Measurements from ENCODE around the gene MARS1.
"Not testable (repeated sequence)": the region's sequence is repeated elsewhere in the genome, so short reads cannot be mapped to it uniquely, and the experiment has no call there.

Gene MARS1

DNA sequence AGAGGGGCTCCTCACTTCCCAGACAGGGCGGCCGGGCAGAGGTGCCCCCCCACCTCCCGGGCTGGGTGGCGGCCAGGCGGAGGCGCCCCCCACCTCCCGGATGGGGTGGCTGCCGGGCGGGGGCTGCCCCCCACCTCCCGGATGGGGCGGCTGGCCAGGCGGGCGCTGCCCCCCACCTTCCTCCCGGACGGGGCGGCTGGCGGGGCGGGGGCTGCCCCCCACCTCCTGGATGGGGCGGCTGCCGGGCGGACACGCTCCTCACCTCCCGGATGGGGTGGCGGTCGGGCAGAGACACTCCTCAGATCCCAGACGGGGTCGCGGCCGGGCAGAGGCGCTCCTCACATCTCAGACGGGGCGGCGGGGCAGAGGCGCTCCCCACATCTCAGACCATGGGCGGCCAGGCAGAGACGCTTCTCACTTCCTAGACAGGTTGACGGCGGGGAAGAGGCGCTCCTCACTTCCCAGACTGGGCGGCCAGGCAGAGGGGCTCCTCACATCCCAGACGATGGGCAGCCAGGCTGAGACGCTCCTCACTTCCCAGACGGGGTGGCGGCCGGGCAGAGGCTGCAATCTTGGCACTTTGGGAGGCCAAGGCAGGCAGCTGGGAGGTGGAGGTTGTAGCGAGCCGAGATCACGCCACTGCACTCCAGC is 7.3 kb downstream of the MARS1 start:
- DNase-seq (ENCODE audit: low spot score) = not testable (repeated sequence)

DNA sequence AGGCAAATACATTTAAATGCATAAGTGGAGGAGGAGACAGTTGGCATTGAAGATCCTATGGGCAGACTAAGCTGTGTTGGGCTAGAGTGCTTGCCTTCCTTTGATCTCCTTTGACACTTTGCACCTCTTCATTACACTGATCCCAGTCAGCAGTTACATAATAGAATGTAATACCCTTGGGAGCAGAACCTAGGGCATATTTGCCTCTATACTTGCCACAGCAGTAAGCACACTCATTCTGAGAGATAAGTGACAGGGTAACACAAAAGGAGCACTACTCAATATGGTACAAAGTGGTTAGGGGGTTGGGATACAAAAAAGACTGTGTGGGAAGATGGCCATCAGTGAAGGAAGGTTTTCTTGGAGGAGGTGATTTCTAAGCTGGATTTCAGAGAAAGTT is 9.0 kb downstream of the MARS1 start:
- DNase-seq (ENCODE audit: low spot score) = no peak

DNA sequence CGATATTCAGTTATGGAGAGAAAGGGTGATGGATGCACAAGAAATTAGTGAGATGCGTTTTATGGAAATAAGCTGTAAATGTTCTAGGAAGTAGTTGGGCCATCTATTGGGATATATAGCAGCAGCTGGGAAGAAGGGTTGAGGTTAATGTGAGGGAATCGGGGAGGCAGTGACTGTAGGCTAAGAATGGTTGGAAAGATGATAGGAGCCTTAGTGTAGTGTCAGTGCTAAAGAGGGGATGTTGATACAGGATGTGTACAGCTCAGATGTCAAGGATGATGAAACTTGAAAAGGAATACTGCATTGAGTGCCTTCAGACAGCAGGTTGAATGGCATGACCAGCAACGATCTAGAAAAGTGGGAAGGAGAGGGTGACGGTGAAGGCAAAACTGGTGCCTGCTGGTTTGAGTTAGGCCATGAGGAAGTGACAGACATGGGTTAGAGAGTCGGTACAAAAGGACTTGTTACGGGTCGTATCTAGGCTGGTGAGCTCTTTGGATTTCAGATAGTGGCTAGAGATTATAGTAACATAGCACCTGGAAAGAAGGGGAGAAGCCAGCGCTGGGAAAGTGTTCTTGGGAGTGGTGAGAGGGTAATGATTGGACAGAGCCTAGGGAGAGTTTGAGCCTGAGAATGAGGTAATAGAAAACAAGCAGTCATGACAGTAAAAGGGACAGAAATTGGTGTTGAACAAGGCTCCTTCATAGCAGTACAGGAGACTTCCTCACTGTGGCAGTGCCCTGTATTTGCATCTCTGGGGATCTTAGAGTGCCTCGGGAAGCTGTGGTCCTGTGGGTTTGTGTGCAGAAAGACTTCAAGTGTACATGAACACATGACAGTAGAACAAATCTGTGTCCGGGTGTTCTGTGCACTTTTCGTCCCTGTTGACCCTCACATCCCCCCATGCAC is 9.6 kb downstream of the MARS1 start:
- DNase-seq (ENCODE audit: low spot score) = no peak

DNA sequence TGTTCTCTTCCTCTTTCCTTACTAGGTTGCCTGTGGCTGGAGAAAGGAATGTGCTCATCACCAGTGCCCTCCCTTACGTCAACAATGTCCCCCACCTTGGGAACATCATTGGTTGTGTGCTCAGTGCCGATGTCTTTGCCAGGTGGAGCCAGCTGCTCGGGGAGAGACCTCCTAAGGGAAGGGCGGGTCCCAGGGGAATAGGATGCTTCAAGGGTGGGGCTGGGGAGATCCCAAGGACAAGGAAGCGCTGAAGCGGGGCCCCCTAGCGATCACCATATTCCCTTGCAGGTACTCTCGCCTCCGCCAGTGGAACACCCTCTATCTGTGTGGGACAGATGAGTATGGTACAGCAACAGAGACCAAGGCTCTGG is 10.2 kb downstream of the MARS1 start:
- DNase-seq (ENCODE audit: low spot score) = no peak

DNA sequence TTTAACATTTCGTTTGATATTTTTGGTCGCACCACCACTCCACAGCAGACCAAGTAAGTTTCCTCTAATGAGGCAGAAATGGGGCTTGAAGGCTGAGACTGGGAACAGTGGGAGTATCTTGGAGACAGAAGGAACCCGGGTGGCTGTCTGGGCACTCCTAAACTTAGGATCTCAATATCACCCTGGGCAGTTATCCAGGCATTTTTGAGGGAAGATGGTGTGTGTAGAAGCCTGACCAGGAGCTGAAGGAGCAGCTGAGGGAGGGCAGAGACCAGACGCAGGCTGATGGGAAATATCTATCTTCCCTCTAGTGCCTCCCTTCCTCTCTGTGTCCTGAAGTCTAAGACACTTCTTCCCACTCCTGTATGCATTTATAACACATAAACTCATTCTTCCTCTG is 10.7 kb downstream of the MARS1 start:
- DNase-seq (ENCODE audit: low spot score) = no peak

DNA sequence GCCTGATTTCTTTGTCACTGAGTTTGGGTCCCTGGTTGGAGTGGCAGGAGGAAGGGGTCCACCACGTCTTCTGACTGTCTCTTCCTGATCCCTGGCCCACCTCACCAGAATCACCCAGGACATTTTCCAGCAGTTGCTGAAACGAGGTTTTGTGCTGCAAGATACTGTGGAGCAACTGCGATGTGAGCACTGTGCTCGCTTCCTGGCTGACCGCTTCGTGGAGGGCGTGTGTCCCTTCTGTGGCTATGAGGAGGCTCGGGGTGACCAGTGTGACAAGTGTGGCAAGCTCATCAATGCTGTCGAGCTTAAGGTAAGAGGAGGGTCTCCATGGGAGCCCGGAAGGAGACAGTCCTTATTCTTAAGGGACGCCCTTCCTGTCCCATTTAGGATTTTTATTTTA is 12.3 kb downstream of the MARS1 start:
- DNase-seq (ENCODE audit: low spot score) = no peak

DNA sequence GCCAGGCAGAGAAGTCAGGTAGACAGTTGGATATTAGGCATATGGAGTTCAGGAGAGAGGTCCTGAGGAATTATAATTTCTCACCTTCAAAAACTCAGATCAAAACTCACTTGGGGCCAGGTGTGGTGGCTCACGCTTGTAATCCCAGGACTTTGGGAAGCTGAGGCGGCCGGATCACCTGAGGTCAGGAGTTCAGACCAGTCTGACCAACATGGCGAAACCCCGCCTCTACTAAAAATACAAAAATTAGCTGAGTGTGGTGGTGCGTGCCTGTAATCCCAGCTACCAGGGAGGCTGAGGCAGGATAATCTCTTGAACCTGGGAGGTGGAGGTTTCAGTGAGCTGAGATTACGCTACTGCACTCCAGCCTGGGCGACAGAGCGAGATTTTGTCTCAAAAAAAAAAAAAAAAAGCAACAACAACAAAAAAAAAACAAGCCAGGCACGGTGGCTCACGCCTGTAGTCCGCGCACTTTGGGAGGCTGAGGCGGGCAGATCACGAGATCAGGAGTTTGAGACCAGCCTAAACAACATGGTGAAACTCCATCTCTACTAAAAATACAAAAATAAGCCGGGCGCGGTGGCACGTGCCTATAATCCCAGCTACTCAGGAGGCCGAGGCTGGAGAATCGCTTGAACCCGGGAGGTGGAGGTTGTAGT is 14.6 kb downstream of the MARS1 start:
- not testable (repeated sequence) for DNase-seq (ENCODE audit: low spot score)

DNA sequence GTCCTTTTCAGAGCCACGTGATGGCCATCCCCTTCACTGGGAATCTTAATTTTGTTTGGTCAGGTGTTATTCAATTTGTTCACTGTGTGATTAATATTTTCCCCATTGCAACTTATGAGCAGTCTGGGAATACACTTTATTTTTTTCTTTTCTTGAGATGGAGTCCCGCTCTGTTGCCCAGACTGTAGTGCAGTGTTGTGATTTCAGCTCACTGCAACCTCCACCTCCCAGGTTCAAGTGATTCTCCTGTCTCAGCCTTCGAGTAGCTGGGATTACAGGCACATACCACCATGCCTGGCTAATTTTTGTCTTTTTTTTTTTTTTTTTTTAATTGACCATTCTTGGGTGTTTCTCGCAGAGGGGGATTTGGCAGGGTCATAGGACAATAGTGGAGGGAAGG is 18.7 kb downstream of the MARS1 start:
- DNase-seq (ENCODE audit: low spot score) = not testable (repeated sequence)

DNA sequence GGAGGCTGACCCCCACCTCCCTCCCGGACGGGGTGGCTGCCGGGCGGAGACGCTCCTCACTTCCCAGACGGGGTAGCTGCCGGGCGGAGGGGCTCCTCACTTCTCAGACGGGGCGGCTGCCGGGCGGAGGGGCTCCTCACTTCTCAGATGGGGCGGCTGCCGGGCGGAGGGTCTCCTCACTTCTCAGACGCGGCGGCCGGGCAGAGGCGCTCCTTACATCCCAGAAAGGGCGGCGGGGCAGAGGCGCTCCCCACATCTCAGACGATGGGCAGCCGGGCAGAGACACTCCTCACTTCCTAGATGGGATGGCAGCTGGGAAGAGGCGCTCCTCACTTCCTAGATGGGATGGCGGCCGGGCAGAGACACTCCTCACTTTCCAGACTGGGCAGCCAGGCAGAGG is 19.9 kb downstream of the MARS1 start:
- not testable (repeated sequence) for DNase-seq (ENCODE audit: low spot score)

DNA sequence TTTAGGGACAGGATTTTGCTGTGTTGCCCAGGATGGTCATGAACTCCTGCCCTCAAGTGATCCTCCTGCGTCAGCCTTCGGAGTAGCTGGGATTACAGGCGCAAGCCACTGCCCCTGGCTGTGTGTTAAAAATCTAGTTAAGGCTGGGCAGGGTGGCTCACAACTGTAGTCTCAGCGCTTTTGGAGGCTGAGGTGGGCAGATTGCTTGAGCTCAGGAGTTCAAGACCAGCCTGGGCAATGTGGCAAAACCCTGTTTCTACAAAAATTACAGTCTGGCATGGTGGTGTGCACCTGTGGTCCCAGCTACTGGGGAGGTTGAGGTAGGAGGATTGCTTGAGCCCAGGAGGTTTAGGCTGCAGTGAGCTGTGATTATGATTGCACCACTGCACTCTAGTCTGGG is 23.3 kb downstream of the MARS1 start:
- DNase-seq (ENCODE audit: low spot score) = no peak

DNA sequence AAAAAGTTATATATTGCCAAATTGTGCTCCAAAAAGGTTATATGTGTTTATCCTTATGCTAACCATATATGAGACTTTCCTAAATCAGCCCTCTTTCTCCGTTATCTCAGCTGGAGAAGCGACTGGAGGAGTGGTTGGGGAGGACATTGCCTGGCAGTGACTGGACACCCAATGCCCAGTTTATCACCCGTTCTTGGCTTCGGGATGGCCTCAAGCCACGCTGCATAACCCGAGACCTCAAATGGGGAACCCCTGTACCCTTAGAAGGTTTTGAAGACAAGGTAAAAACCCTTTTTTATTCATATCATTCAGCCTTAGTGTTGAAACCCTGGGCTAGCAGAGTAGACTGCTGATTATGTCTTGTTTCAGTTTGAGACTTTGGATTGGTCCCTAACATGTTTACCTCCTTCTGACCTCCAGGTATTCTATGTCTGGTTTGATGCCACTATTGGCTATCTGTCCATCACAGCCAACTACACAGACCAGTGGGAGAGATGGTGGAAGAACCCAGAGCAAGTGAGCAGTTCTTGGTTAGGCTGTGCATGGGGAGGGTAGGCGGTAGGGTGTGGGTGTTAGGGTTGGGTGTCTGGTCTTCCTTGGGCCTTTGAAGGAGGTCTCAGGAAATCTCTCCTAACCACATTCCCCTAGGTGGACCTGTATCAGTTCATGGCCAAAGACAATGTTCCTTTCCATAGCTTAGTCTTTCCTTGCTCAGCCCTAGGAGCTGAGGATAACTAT is 23.9 kb downstream of the MARS1 start:
- DNase-seq (ENCODE audit: low spot score) = no peak

DNA sequence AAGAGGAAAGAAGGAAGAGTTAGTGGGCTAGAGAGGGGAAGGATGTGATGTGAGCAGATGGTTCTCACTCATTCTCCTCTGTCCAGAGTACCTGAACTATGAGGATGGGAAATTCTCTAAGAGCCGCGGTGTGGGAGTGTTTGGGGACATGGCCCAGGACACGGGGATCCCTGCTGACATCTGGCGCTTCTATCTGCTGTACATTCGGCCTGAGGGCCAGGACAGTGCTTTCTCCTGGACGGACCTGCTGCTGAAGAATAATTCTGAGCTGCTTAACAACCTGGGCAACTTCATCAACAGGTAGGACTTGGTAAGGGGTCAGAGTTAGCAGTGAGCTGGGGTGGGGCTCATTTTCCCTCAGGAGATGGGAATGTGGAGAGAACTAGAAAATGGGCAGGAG is 24.8 kb downstream of the MARS1 start:
- no peak for DNase-seq (ENCODE audit: low spot score)

DNA sequence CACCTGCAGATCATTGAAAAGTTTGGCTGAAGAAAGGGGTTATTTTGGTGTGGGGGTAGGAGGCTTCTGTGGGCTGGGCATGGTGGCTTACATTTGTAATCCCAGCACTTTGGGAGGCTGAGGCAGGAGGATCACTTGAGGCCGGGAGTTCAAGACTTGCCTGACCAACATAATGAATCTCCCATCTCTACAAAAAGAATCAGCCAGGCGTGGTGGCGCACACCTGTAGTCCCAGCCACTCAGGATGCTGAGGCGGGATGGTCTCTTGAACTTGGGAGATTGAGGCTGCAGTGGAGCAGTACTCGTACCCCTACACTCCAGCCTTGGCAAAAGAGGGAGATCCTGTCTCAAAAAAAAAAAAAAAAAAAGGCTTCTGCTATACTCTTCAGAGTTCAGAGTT is 25.4 kb downstream of the MARS1 start:
- no peak for DNase-seq (ENCODE audit: low spot score)

DNA sequence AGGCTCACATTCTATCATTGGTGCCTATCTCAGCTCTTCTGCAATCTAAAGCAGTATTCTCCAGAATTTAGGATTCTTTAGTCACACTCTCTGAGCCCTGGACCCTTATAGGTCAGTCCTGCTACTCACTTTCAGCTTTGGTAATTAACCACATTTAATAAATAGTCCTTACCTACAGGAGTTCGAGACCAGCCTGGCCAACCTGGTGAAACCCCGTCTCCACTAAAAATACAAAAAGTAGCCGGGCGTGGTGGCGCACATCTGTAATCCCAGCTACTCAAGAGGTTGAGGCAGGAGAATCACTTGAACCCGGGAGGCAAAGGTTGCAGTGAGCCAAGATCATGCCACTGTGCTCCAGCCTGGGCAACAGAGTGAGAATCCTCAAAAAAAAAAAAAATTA is 25.8 kb downstream of the MARS1 start:
- not testable (repeated sequence) for DNase-seq (ENCODE audit: low spot score)

DNA sequence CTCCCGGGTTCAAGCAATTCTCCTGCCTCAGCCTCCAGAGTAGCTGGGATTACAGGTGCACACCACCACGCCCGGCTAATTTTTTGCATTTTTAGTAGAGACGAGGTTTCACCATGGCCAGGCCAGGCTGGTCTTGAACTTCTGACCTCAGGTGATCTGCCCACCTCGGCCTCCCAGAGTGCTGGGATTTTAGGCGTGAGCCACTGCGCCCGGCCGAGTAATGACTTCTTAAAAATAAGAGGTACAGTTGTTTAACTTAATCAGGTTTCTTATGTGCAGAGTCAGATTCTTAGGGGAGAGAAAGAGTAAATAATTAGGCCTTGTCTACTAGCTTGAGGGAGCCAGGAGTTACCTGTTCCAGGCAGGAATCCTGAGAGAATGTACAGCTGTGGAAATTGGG is 26.4 kb downstream of the MARS1 start:
- DNase-seq (ENCODE audit: low spot score) = not testable (repeated sequence)

DNA sequence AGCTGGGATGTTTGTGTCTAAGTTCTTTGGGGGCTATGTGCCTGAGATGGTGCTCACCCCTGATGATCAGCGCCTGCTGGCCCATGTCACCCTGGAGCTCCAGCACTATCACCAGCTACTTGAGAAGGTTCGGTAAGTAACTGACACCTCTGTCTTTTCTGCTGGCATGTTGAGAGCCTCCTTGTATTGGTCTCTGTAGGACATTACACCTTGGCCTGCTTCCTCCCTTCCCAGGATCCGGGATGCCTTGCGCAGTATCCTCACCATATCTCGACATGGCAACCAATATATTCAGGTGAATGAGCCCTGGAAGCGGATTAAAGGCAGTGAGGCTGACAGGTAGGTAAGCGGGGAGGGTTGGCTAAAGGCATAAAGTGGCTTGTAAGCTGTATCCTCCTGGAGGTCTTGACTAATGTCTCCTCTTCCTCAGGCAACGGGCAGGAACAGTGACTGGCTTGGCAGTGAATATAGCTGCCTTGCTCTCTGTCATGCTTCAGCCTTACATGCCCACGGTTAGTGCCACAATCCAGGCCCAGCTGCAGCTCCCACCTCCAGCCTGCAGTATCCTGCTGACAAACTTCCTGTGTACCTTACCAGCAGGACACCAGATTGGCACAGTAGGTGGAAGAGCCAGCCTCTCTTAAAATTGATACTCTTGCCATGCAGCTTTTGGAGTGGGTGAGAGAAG is 27.0 kb downstream of the MARS1 start:
- DNase-seq (ENCODE audit: low spot score) = no peak

DNA sequence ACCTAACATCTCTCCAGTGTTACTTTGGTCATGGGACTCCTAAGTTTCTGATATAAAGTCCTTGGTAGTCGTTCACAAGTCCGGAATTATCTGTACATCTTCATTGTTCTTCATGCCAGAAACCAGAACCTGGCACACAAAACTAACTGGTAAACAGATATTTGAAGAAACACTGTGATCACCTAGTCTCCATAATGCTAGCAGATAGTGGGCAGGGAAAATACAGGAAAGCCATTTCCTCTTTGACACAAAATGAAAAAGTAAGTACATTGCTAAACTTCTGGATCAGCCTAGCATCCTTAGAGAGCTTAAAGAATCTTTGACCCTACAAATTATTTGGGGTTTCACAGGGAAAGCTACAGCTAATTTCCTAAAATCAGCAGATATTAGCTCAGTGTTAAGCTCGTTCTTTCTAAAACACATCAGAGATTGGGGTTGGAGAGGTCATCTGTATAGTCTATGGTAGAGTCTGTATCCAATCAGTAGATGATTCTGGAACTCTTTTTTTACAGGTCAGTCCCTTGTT is 27.6 kb downstream of the MARS1 start:
- DNase-seq (ENCODE audit: low spot score) = no peak

DNA sequence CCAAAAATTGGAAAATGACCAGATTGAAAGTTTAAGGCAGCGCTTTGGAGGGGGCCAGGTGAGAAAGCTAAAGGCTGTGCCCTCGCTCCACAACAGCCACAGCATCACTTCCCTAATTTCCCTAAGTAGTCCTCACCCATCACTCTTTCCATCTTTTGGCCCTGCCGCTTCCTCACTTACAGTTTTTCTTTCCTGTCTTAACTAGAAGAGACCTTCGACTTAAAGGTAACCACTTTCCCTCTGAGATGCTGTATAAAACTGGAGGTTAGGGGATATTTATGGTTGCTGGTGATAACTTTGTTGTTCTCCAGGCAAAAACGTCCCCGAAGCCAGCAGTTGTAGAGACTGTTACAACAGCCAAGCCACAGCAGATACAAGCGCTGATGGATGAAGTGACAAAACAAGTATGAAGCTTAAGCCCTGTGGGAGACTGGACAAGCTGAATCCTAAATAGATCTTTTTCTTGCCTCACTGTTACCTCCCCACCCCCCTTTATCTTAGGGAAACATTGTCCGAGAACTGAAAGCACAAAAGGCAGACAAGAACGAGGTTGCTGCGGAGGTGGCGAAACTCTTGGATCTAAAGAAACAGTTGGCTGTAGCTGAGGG is 28.2 kb downstream of the MARS1 start:
- DNase-seq (ENCODE audit: low spot score) = no peak

DNA sequence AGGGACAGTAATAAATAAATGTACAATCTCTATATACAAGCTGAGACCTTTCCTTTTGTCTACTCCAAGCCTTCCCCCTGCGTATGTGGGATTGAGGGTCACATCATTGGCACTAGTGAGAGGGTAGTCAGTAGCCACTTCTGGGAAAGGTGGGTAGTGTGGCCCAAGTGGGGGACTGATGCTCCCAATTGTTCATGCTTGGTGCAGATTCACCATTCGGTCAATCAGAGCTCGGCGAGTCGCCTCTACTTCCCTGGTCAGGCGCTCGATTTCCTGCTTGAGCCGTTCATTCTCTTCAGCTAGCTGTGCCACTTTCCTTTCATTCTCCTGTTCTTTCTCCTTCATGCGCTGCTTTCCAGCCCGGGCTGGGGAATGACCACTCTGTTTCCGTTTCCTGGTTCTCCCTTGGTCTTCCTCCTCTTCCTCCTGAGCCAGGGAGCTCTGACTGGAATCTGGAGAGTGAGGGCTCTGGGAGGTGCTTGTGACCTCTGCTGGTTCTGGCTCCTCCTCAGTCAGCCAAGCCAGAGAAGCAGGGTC is 28.8 kb downstream of the MARS1 start:
- DNase-seq (ENCODE audit: low spot score) = no peak

DNA sequence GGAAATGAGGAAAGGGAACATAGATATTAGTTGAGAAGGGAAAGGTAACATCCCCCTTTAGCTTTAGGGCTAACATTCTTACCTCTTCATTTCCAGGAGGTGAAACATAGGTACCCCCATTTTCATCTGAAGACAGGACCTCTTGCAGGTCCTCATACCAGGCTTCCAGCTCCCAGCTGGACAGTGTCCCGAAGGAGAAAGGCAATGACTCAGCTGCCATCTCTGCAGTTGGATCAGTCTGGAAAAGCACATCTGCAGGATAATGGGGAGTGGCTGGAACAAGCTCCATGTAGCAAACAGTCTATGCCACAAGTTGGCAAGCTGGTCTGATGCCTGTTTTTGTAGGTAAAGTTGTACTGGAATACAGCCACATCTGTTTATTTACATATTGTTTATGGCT is 29.3 kb downstream of the MARS1 start:
- no peak for DNase-seq (ENCODE audit: low spot score)

DNA sequence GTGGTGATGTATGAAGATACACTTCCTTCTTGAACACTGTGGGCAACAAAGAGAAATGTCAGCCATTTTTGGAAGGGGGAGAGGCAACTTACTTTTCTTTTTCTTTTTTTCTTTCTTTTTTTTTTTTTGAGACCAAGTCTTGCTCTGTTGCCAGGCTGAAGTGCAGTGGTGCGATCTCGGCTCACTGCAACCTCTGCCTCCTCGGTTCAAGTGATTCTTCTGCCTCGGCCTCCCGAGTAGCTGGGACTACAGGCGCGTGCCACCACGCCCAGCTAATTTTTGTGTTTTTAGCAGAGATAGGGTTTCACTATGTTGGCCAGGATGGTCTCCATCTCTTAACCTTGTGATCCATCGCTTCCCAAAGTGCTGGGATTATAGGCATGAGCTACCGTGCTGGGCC is 29.9 kb downstream of the MARS1 start:
- not testable (repeated sequence) for DNase-seq (ENCODE audit: low spot score)

Data from activated CD4-positive, alpha-beta T cell treated with anti-CD3 and anti-CD28 coated beads, Interleukin-2, Interleukin-4, amounts not matched to agents 100 ng/mL and 50 ng/mL, durations not matched to agents 16 hours and 8 hours (primary cell).